Measurements from ENCODE around the gene HK3. TPM values are rescaled to one million over a fixed set of nuclear protein-coding genes. Genes with fewer than 3 reads are reported as not detected.

The HK3 gene
- total RNA-seq, 4 donors from 2014 or later = 2.6 to 6.0 (median 4.7) TPM

- H3K4me3 ChIP-seq = no peak overlapping the region
- H3K27me3 ChIP-seq = peaks cover 60% of the 10 kb centered on the region
- no peaks in the 10 kb centered on the region for H3K36me3 ChIP-seq
- no peak for DNase-seq
- in situ Hi-C loops (cut with MboI; ENCODE audit: low pct_ligation_motif_present in 1 of 4, low pct_unique_long_range_greater_than_20kb in 1 of 4, low sequenced_read_pairs in 3 of 4) (no loop called here), intact Hi-C loops (cut with DNase I; ENCODE audit: low total_unique reads) (no loop called here)
- H3K4me1 ChIP-seq = no peaks in the 10 kb centered on the region
- WGBS, 2 donors (ENCODE audit: low coverage in 1 of 2) = 69% methylated on average over 13 of the region's 13 CpGs; no CpG with 5 or more reads in 1 of the 2 donors
- H3K27ac ChIP-seq = no peak overlapping the region
- TF ChIP-seq POLR2A (IDR thresholded peaks at IDR 0.05) (no peak), EP300 (IDR thresholded peaks at IDR 0.05; ENCODE audit: low read depth) (no peak), POLR2AphosphoS5 (IDR thresholded peaks at IDR 0.05) (no peak)
- TF ChIP-seq, protein P1, sequence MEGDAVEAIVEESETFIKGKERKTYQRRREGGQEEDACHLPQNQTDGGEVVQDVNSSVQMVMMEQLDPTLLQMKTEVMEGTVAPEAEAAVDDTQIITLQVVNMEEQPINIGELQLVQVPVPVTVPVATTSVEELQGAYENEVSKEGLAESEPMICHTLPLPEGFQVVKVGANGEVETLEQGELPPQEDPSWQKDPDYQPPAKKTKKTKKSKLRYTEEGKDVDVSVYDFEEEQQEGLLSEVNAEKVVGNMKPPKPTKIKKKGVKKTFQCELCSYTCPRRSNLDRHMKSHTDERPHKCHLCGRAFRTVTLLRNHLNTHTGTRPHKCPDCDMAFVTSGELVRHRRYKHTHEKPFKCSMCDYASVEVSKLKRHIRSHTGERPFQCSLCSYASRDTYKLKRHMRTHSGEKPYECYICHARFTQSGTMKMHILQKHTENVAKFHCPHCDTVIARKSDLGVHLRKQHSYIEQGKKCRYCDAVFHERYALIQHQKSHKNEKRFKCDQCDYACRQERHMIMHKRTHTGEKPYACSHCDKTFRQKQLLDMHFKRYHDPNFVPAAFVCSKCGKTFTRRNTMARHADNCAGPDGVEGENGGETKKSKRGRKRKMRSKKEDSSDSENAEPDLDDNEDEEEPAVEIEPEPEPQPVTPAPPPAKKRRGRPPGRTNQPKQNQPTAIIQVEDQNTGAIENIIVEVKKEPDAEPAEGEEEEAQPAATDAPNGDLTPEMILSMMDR (IDR thresholded peaks at IDR 0.05) = no peak
- no peaks in the 10 kb centered on the region for H3K9me3 ChIP-seq
Measured at GRCh38 chr5:176847726-176848290, 51.3 kb downstream of the HK3 start.

- H3K27me3 ChIP-seq = peaks cover 61% of the 10 kb centered on the region
- in situ Hi-C loops (cut with MboI; ENCODE audit: low pct_ligation_motif_present in 1 of 4, low pct_unique_long_range_greater_than_20kb in 1 of 4, low sequenced_read_pairs in 3 of 4) = no loop called here
- no peaks in the 10 kb centered on the region for H3K4me1 ChIP-seq
- H3K4me3 ChIP-seq = no peak overlapping the region
- H3K27ac ChIP-seq = no peak overlapping the region
- intact Hi-C loops (cut with DNase I; ENCODE audit: low total_unique reads) = no loop called here
- DNase-seq = no peak
- no peak for TF ChIP-seq POLR2AphosphoS5 (IDR thresholded peaks at IDR 0.05)
- no peaks in the 10 kb centered on the region for H3K9me3 ChIP-seq
- no peaks in the 10 kb centered on the region for H3K36me3 ChIP-seq
- 46 to 72% methylated on average over 2 to 18 of the region's 18 CpGs for WGBS, 2 donors (ENCODE audit: low coverage in 1 of 2)
Measured at GRCh38 chr5:176847148-176847547, 52.0 kb downstream of the HK3 start.

DNA sequence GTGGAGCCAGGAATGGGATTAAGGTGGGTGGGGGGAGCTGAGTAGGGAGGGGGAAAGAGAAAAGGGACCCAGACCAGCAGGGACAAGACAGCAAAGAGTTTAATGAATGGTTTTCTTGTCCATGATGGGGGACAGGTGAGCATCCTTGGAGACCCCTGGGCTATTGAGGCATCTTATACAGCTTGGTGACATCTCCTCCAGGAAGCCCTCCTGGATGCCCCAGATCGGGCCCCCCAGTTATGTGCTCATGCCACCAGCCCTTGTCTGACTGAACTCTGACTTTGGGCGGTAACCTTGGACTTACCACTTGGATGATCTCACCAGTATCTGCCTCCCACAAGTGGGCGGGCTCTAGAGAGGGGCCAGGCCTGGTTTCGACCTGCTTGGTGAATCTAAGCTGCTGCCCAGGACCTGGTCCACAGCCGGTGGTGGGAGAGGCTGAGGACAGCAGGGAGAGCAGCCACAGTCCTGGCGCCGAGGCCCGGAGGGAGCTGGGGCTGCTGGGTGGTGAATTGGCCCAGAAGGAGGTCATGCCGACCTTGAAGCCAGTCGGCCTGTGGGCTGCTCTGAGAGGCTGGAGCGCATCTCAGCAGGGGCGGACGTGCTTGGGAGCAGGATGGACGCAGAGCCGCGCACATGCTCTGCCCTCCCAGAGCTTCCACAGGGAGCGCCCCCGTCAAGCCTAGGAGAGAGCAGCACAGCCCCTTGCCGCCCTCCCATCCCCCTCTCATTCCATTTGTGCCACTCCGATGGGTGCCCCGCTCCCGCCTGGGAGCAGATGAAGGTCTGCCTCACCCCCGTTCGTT is 52.6 kb downstream of the HK3 start:
- intact Hi-C loops (cut with DNase I; ENCODE audit: low total_unique reads) = no loop called here
- H3K9me3 ChIP-seq = no peaks in the 10 kb centered on the region
- no peak overlapping the region for H3K27ac ChIP-seq
- no peak overlapping the region for H3K4me3 ChIP-seq
- DNase-seq = no peak
- no peaks in the 10 kb centered on the region for H3K36me3 ChIP-seq
- H3K4me1 ChIP-seq = no peaks in the 10 kb centered on the region
- TF ChIP-seq POLR2A (IDR thresholded peaks at IDR 0.05) (no peak), POLR2AphosphoS5 (IDR thresholded peaks at IDR 0.05) (no peak), EP300 (IDR thresholded peaks at IDR 0.05; ENCODE audit: low read depth) (no peak)
- TF ChIP-seq, protein P1 (IDR thresholded peaks at IDR 0.05) = no peak
- WGBS, 2 donors (ENCODE audit: low coverage in 1 of 2) = 50% methylated on average over 24 of the region's 24 CpGs; no CpG with 5 or more reads in 1 of the 2 donors
- H3K27me3 ChIP-seq = peaks cover 61% of the 10 kb centered on the region
- in situ Hi-C loops (cut with MboI; ENCODE audit: low pct_ligation_motif_present in 1 of 4, low pct_unique_long_range_greater_than_20kb in 1 of 4, low sequenced_read_pairs in 3 of 4) = no loop called here

GRCh38 chr5:176845392-176845713 is 53.8 kb downstream of the HK3 start:
- TF ChIP-seq POLR2AphosphoS5 (IDR thresholded peaks at IDR 0.05) (no peak), EP300 (IDR thresholded peaks at IDR 0.05; ENCODE audit: low read depth) (no peak), POLR2A (IDR thresholded peaks at IDR 0.05) (no peak)
- TF ChIP-seq, protein P1 (IDR thresholded peaks at IDR 0.05) = no peak
- H3K9me3 ChIP-seq = no peaks in the 10 kb centered on the region
- no peak overlapping the region for H3K27ac ChIP-seq
- H3K27me3 ChIP-seq = peaks cover 64% of the 10 kb centered on the region
- no peaks in the 10 kb centered on the region for H3K36me3 ChIP-seq
- no peaks in the 10 kb centered on the region for H3K4me1 ChIP-seq
- DNase-seq = no peak
- in situ Hi-C loops (cut with MboI; ENCODE audit: low pct_ligation_motif_present in 1 of 4, low pct_unique_long_range_greater_than_20kb in 1 of 4, low sequenced_read_pairs in 3 of 4) (no loop called here), intact Hi-C loops (cut with DNase I; ENCODE audit: low total_unique reads) (no loop called here)
- no peak overlapping the region for H3K4me3 ChIP-seq
- WGBS, 2 donors (ENCODE audit: low coverage in 1 of 2) = 50 to 61% methylated on average over 1 to 6 of the region's 6 CpGs

Data from transverse colon (tissue), 4 donors.